Measurements from ENCODE around the gene CD79A. TPM values are rescaled to one million over a fixed set of nuclear protein-coding genes. Genes with fewer than 3 reads are reported as not detected.
"Not testable (repeated sequence)": the region's sequence is repeated elsewhere in the genome, so short reads cannot be mapped to it uniquely, and the experiment has no call there.

Gene CD79A
- total RNA-seq, 1 experiment from 2014 or later, result 0.82 TPM

GRCh38 chr19:41872775-41873647, 4.1 kb upstream of the CD79A start:
- Mint-ChIP-seq H3K27ac (ENCODE audit: unreplicated experiment) (peak overlapping the region; percentile 88), H3K36me3 (ENCODE audit: insufficient read depth, unreplicated experiment) (peaks cover 64% of the 10 kb centered on the region), H3K4me1 (ENCODE audit: low read depth, unreplicated experiment) (peaks cover 9% of the 10 kb centered on the region), H3K9me3 (ENCODE audit: unreplicated experiment) (no peaks in the 10 kb centered on the region), H3K27me3 (ENCODE audit: insufficient read depth, unreplicated experiment) (no peaks in the 10 kb centered on the region), H3K4me3 (ENCODE audit: unreplicated experiment) (no peak overlapping the region)
- peaks cover 3% of the 10 kb centered on the region for H3K36me3 ChIP-seq (ENCODE audit: control insufficient read depth, insufficient read depth, low read length)
- peak; percentile 80 to 95 for TF ChIP-seq CTCF (IDR thresholded peaks at IDR 0.05; ENCODE audit: insufficient read depth in 1 of 2, low read depth in 1 of 2, low read length in 1 of 2, severe bottlenecking in 1 of 2, unreplicated experiment in 1 of 2)
- peak; percentile 92 to 93 for DNase-seq
- ChIA-PET CTCF (interaction anchor here (0.6 to 2.3 kb wide), 14 partner anchors 9 to 269 kb away, joined by 3 to 18 read pairs (median 4); partner anchors contain the start of genes ERFL, RABAC1 and RPS19), POLR2A (interaction anchor here (1.0 to 1.5 kb wide), 3 partner anchors 9 to 13 kb away, joined by 3 to 15 read pairs (median 13); partner anchors contain the start of gene RPS19)
- intact Hi-C loops (cut with micrococcal nuclease; ENCODE audit: unreplicated experiment), result loop anchor here (1.0 to 2.0 kb wide), 5 partner anchors 14 to 85 kb away; no protein-coding TSS in a partner anchor
- BruUV-seq (replicated peaks), result TSS peak; percentile 7
- no peak overlapping the region for H3K4me3 ChIP-seq (ENCODE audit: low read depth, low read length)
- H3K4me1 ChIP-seq, result peaks cover 18% of the 10 kb centered on the region
- H3K9me3 ChIP-seq, result no peaks in the 10 kb centered on the region
- no peaks in the 10 kb centered on the region for H3K27me3 ChIP-seq (replicated peaks; ENCODE audit: control insufficient read depth, insufficient read depth, low read length)

GRCh38 chr19:41875973-41876372, 1.1 kb upstream of the CD79A start:
- H3K9me3 ChIP-seq; H3K36me3 ChIP-seq (ENCODE audit: control insufficient read depth, insufficient read depth, low read length); H3K27me3 Mint-ChIP-seq (ENCODE audit: insufficient read depth, unreplicated experiment); BruUV-seq (replicated peaks); H3K4me1 Mint-ChIP-seq (ENCODE audit: low read depth, unreplicated experiment); H3K4me1 ChIP-seq; H3K27ac Mint-ChIP-seq (ENCODE audit: unreplicated experiment); DNase-seq; H3K9me3 Mint-ChIP-seq (ENCODE audit: unreplicated experiment); H3K4me3 ChIP-seq (ENCODE audit: low read depth, low read length); H3K27me3 ChIP-seq (replicated peaks; ENCODE audit: control insufficient read depth, insufficient read depth, low read length); intact Hi-C loops (cut with micrococcal nuclease; ENCODE audit: unreplicated experiment); H3K4me3 Mint-ChIP-seq (ENCODE audit: unreplicated experiment): not testable (repeated sequence)
- peaks cover 35% of the 10 kb centered on the region for H3K36me3 Mint-ChIP-seq (ENCODE audit: insufficient read depth, unreplicated experiment)
- POLR2A ChIA-PET, result interaction anchor here (2.1 kb wide), 1 partner anchor 16 kb away, joined by 7 read pairs; the partner anchor contains the start of gene RPS19
- CTCF ChIA-PET, result interaction anchor here (0.6 to 1.2 kb wide), 5 partner anchors 8 to 396 kb away, joined by 3 to 8 read pairs (median 5); no protein-coding TSS in a partner anchor

- Histone ChIP-seq H3K36me3 (ENCODE audit: control insufficient read depth, insufficient read depth, low read length) (no peaks in the 10 kb centered on the region), H3K4me1 (no peaks in the 10 kb centered on the region), H3K27me3 (replicated peaks; ENCODE audit: control insufficient read depth, insufficient read depth, low read length) (no peaks in the 10 kb centered on the region), H3K9me3 (no peaks in the 10 kb centered on the region), H3K4me3 (ENCODE audit: low read depth, low read length) (no peak overlapping the region)
- POLR2A ChIA-PET, result no interaction called here
- Mint-ChIP-seq H3K9me3 (ENCODE audit: unreplicated experiment) (no peaks in the 10 kb centered on the region), H3K27ac (ENCODE audit: unreplicated experiment) (no peak overlapping the region), H3K4me1 (ENCODE audit: low read depth, unreplicated experiment) (peaks cover 8% of the 10 kb centered on the region), H3K4me3 (ENCODE audit: unreplicated experiment) (no peak overlapping the region), H3K36me3 (ENCODE audit: insufficient read depth, unreplicated experiment) (peaks cover 12% of the 10 kb centered on the region), H3K27me3 (ENCODE audit: insufficient read depth, unreplicated experiment) (peaks cover 3% of the 10 kb centered on the region)
- CTCF ChIA-PET, result no interaction called here
- BruUV-seq (replicated peaks), result no TSS peak
- intact Hi-C loops (cut with micrococcal nuclease; ENCODE audit: unreplicated experiment), result no loop called here
- no peak for DNase-seq
- TF ChIP-seq CTCF (IDR thresholded peaks at IDR 0.05; ENCODE audit: insufficient read depth in 1 of 2, low read depth in 1 of 2, low read length in 1 of 2, severe bottlenecking in 1 of 2, unreplicated experiment in 1 of 2), result no peak
Measured at GRCh38 chr19:41877916-41878905, 1.1 kb downstream of the CD79A start.
